Testis (tissue), 2 donors: ENCODE measurements around the gene SYDE2.

ENCODE experiments used
- POLR2A ChIP-seq: fragments of 450-650 bp; IDR thresholded peaks from one replicate; pipeline ENCODE4 v1.6.1; 2017; ENCODE audit warnings: antibody characterized with exemption, mild to moderate bottlenecking, moderate library complexity
- TF ChIP-seq, protein P1 (sequence below), 3 experiments: fragments of 450-650 bp in 2 of 3; fragments of 200-600 bp in 1 of 3; sonication (generic) in 1 of 3; IDR thresholded peaks; one replicate each; pipeline ENCODE4 v1.5.1; 2016 to 2019; ENCODE audit warnings: antibody characterized with exemption in 3 of 3, mild to moderate bottlenecking in 2 of 3, moderate library complexity in 1 of 3

DNA sequence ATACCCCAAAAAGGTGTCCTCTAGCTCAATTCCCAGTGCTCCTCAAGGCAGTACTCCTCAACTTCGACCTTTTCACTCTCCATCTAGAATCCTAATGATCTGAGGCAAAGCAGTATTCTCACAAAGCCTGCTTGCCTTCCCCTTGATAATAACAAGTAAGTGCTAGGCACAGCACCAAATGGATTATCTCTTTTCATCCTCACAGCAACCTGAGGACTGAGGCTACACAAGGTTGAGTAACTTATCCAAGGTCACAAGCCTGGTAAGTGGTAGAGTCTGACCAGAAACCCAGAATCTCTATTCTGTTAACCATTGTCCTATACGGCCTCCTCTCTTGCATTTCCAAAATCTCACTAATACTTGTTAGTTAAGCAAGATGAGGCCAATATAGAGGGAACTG, 5.1 kb downstream of the SYDE2 start:
- TF ChIP-seq, protein P1, sequence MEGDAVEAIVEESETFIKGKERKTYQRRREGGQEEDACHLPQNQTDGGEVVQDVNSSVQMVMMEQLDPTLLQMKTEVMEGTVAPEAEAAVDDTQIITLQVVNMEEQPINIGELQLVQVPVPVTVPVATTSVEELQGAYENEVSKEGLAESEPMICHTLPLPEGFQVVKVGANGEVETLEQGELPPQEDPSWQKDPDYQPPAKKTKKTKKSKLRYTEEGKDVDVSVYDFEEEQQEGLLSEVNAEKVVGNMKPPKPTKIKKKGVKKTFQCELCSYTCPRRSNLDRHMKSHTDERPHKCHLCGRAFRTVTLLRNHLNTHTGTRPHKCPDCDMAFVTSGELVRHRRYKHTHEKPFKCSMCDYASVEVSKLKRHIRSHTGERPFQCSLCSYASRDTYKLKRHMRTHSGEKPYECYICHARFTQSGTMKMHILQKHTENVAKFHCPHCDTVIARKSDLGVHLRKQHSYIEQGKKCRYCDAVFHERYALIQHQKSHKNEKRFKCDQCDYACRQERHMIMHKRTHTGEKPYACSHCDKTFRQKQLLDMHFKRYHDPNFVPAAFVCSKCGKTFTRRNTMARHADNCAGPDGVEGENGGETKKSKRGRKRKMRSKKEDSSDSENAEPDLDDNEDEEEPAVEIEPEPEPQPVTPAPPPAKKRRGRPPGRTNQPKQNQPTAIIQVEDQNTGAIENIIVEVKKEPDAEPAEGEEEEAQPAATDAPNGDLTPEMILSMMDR (IDR thresholded peaks at IDR 0.05), result no peak
- no peak for TF ChIP-seq POLR2A
